HEK293T (cell line): ENCODE data around the gene USP34.

Experiments used
- CTCF ChIA-PET: fragments of 350-600 bp; formaldehyde crosslinking; extraction: SDS; loops from one replicate; lab custom pipeline; 2021; ENCODE audit warnings: antibody characterized with exemption, inconsistent platforms; lab: Yijun Ruan, JAX
- POLR2A ChIA-PET: fragments of 350-600 bp; formaldehyde crosslinking; extraction: SDS; loops from one replicate; lab custom pipeline; 2020; ENCODE audit warnings: antibody characterized with exemption, inconsistent platforms; lab: Yijun Ruan, JAX
- DNase-seq: peaks from one replicate; pipeline ENCODE4 v3.0.0; 2012; ENCODE audit warnings: mixed read lengths; ENCODE audit errors: extremely low spot score
- ARNT ChIP-seq: fragments of 450-650 bp; IDR thresholded peaks from 2 replicates; pipeline ENCODE4 v1.6.1; 2017; ENCODE audit warnings: mild to moderate bottlenecking
- BHLHE40 ChIP-seq: fragments of 450-650 bp; IDR thresholded peaks from 2 replicates; pipeline ENCODE4 v1.6.1; 2016; ENCODE audit warnings: mild to moderate bottlenecking, moderate library complexity, borderline replicate concordance
- CTBP1 ChIP-seq: fragments of 450-650 bp; IDR thresholded peaks from 2 replicates; pipeline ENCODE4 v1.6.1; 2016; ENCODE audit warnings: borderline replicate concordance
- ELF4 ChIP-seq: fragments of 450-650 bp; IDR thresholded peaks from 2 replicates; pipeline ENCODE4 v1.6.1; 2017; ENCODE audit warnings: antibody characterized with exemption
- FOXA1 ChIP-seq: fragments of 450-650 bp; IDR thresholded peaks from 2 replicates; pipeline ENCODE4 v1.6.1; 2016; ENCODE audit warnings: mild to moderate bottlenecking
- FOXK2 ChIP-seq: fragments of 450-650 bp; IDR thresholded peaks from 2 replicates; pipeline ENCODE4 v1.6.1; 2016; ENCODE audit warnings: mild to moderate bottlenecking
- FOXM1 ChIP-seq: fragments of 450-650 bp; IDR thresholded peaks from 2 replicates; pipeline ENCODE4 v1.6.1; 2017; ENCODE audit warnings: mild to moderate bottlenecking, borderline replicate concordance
- HDGF ChIP-seq: fragments of 450-650 bp; IDR thresholded peaks from 2 replicates; pipeline ENCODE4 v1.6.1; 2017; ENCODE audit warnings: antibody characterized with exemption, borderline replicate concordance
- L3MBTL2 ChIP-seq: fragments of 450-650 bp; conservative IDR thresholded peaks from 2 replicates; pipeline ENCODE4 v1.6.1; 2016; ENCODE audit warnings: mild to moderate bottlenecking
- LEF1 ChIP-seq: fragments of 450-650 bp; IDR thresholded peaks from 2 replicates; pipeline ENCODE4 v1.6.1; 2017; ENCODE audit warnings: mild to moderate bottlenecking, borderline replicate concordance
- NFRKB ChIP-seq: fragments of 450-650 bp; IDR thresholded peaks from 2 replicates; pipeline ENCODE4 v1.6.1; 2016; ENCODE audit warnings: mild to moderate bottlenecking, moderate library complexity
- SP1 ChIP-seq: fragments of 450-650 bp; IDR thresholded peaks from 2 replicates; pipeline ENCODE4 v1.6.1; 2017
- SUZ12 ChIP-seq: fragments of 450-650 bp; IDR thresholded peaks from 2 replicates; pipeline ENCODE4 v1.6.1; 2016; ENCODE audit warnings: mild to moderate bottlenecking
- TARDBP ChIP-seq: fragments of 450-650 bp; IDR thresholded peaks from 2 replicates; pipeline ENCODE4 v1.6.1; 2016
- ZNF384 ChIP-seq: fragments of 450-650 bp; IDR thresholded peaks from 2 replicates; pipeline ENCODE4 v1.6.1; 2016
- TF ChIP-seq, protein P1 (sequence below): fragments of 450-650 bp; IDR thresholded peaks from 2 replicates; pipeline ENCODE4 v1.6.1; 2016

Gene USP34

DNA sequence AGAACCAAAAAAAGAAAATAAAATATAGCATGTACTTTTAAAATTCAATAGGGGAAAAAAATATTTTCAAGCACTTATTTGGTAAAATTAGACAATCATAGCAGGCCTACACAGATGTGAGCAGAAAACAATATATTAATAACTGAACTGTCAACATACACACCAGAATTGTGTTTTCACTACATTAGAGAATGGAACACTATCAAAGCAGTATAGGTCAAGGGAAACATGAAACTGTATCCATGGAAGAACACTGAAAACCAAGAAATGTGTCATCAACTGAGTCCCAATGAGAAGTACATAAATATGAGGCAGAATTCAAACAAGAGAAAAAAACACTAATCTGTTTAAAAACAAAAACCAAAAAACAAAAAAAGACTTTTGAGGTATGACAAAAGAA, 132.4 kb downstream of the USP34 start:
- TF ChIP-seq ZNF384, result no peak
- TF ChIP-seq ARNT, result no peak
- TF ChIP-seq SUZ12, result no peak
- TF ChIP-seq FOXA1, result no peak
- TF ChIP-seq FOXM1, result no peak
- TF ChIP-seq LEF1, result no peak
- no peak for TF ChIP-seq SP1
- TF ChIP-seq TARDBP, result no peak
- TF ChIP-seq ELF4, result no peak
- no peak for TF ChIP-seq L3MBTL2
- no peak for TF ChIP-seq BHLHE40
- TF ChIP-seq, protein P1, sequence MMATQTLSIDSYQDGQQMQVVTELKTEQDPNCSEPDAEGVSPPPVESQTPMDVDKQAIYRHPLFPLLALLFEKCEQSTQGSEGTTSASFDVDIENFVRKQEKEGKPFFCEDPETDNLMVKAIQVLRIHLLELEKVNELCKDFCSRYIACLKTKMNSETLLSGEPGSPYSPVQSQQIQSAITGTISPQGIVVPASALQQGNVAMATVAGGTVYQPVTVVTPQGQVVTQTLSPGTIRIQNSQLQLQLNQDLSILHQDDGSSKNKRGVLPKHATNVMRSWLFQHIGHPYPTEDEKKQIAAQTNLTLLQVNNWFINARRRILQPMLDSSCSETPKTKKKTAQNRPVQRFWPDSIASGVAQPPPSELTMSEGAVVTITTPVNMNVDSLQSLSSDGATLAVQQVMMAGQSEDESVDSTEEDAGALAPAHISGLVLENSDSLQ, result no peak
- TF ChIP-seq CTBP1, result no peak
- no peak for TF ChIP-seq NFRKB
- no peak for TF ChIP-seq HDGF
- TF ChIP-seq FOXK2, result no peak
- ChIA-PET CTCF (no interaction called here), POLR2A (no interaction called here)
- DNase-seq, result no peak

DNA sequence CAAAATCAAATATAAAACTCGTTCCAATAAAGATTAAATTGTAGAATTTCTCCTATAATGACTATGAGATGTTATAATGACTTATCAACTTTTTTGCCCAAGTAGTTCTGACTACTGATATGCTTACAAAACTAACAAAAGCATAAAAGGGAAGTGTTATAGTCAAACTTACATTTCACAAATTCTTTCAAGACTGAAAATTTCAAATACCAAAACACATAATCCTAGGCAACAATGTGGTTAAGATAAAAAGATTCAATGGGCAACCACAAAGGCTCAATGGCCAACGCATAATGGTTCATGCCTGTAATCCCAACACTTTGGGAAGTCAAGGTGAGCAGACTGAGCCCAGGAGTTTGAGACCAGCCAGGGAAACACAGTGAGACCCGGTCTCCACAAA, 135.7 kb downstream of the USP34 start:
- ChIA-PET CTCF (no interaction called here), POLR2A (no interaction called here)
- TF ChIP-seq TARDBP (no peak), ZNF384 (no peak), ARNT (no peak)
- no peak for DNase-seq

DNA sequence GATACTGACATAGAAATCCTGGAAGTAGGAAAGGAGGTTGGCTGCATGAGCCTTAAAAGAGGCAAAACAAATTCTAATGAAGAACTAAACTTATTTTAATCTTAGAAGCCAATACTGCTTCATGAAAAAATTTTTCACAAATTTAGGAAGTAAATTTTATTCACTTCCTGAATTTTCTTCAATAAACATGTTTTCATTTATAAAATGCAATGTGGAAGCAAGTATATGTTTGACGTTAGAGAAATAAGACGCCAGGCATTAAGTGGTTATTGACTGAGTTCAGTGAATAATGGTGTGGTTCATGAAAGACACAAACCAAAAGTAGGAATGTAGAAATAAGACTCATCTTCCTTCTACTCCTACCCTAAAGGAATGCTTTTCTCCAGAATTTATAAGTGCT, 136.4 kb downstream of the USP34 start:
- POLR2A ChIA-PET, result no interaction called here
- DNase-seq, result no peak
- TF ChIP-seq ARNT, result no peak
- no peak for TF ChIP-seq SP1
- TF ChIP-seq LEF1, result no peak
- no peak for TF ChIP-seq HDGF
- no peak for TF ChIP-seq L3MBTL2
- TF ChIP-seq BHLHE40, result no peak
- no peak for TF ChIP-seq NFRKB
- TF ChIP-seq FOXM1, result no peak
- TF ChIP-seq ELF4, result no peak
- CTCF ChIA-PET, result no interaction called here

DNA sequence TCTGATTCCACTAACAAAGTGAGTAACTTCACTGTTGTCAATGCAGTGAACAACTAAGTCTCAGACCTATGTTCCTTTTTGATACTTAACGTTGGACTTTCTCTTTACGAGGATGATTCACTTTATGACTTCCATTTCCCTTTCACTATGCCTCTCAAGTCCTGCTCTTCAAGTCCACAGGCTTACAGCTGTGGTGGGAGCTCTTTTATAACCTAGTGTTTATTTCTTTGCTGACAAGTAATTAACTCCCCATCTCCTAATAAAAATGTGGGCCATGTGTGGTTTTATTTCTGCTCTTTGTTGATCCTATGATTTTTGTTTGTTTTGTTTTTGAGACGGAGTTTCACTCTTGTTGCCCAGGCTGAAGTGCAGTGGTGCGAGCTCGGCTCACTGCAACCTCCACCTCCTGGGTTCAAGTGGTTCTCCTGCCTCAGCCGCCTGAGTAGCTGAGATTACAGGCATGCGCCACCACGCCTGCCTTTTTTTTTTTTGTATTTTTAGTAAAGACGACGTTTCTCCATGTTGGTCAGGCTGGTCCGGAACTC, 142.1 kb downstream of the USP34 start:
- TF ChIP-seq ZNF384 (peak; percentile 62), NFRKB (no peak), FOXM1 (no peak), SUZ12 (no peak), CTBP1 (no peak), SP1 (no peak)
- DNase-seq, result peak; percentile 27
- POLR2A ChIA-PET, result interaction anchor here (0.6 kb wide), 1 partner anchor 123 kb away, joined by 3 read pairs; no protein-coding TSS in a partner anchor
- CTCF ChIA-PET, result interaction anchor here (0.7 kb wide), 1 partner anchor 8 kb away, joined by 3 read pairs; no protein-coding TSS in a partner anchor

DNA sequence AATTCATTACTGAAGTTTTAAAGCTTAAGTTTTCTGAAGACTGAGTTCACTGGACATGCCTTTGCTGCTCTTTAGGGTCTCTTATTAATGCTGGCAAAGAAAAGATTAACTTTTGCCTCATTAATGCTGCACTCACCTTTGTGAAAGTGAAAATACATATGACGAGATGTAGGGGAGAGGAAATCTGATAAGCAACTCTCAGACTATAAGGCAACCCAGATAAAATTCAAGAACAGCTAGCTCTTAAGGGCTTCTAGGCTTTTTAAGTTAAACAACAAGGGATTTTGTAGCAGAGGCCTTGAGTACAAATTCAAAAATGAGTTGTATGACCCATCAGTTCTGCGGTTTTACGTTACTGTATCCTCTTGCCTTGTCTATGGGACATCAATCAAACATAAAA, 143.7 kb downstream of the USP34 start:
- CTCF ChIA-PET, result no interaction called here
- TF ChIP-seq FOXM1, result no peak
- TF ChIP-seq FOXA1, result no peak
- no peak for TF ChIP-seq HDGF
- TF ChIP-seq, protein P1, result no peak
- TF ChIP-seq ARNT, result no peak
- no peak for TF ChIP-seq NFRKB
- TF ChIP-seq ELF4, result no peak
- no peak for TF ChIP-seq BHLHE40
- TF ChIP-seq LEF1, result no peak
- POLR2A ChIA-PET, result no interaction called here
- DNase-seq, result no peak

DNA sequence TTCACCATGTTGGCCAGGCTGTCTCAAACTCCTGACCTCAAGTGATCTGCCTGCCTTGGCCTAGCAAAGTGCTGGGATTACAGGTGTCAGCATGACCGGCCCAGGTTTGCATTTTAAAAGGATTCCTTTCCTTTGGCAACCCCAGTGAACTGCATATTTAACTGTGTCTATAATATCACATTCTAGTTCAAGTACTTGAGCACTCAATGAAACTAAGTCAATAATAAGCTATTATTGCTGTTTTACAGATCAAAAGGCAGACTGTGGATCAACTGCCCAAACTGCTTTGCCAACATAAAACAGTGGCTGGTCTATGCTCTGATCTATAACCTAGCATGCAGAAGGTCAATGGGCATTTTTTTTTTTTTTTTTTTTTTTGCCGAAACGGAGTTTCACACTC, 144.5 kb downstream of the USP34 start:
- TF ChIP-seq NFRKB, result no peak
- no peak for TF ChIP-seq BHLHE40
- TF ChIP-seq SUZ12, result no peak
- no peak for TF ChIP-seq TARDBP
- no peak for TF ChIP-seq L3MBTL2
- no peak for TF ChIP-seq LEF1
- TF ChIP-seq ELF4, result no peak
- TF ChIP-seq HDGF, result no peak
- TF ChIP-seq, protein P1, result no peak
- TF ChIP-seq FOXM1, result no peak
- no peak for TF ChIP-seq ZNF384
- no peak for TF ChIP-seq CTBP1
- TF ChIP-seq ARNT, result no peak
- TF ChIP-seq FOXK2, result no peak
- ChIA-PET CTCF (interaction anchor here (0.8 kb wide), 1 partner anchor 129 kb away, joined by 3 read pairs; no protein-coding TSS in a partner anchor), POLR2A (no interaction called here)
- no peak for DNase-seq

DNA sequence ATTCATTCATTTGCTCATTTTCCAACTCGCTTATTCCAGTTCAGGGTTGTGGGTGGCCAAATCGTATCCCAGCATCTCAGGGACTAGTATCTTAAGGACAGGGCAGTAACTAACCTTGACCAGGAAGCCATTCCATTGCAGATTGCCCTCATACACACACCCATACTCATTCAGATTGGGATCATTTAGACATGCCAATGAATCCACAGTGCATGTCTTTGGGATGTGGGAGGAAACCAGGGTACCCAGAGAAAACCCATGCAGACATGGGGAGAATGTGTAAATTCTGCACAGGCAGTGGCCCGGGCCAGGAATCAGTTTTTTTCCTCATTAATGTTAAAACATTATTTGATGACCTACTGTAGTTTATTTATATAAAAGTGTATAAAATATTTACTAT, 150.7 kb downstream of the USP34 start:
- ChIA-PET CTCF (no interaction called here), POLR2A (no interaction called here)
- TF ChIP-seq BHLHE40 (no peak), ARNT (no peak), TARDBP (no peak), CTBP1 (no peak), FOXA1 (no peak), FOXK2 (no peak), HDGF (no peak), ZNF384 (no peak), LEF1 (no peak)
- TF ChIP-seq, protein P1, result no peak
- no peak for DNase-seq
